ENCODE data around the gene MMP11. TPM values are rescaled to one million over a fixed set of nuclear protein-coding genes. Genes with fewer than 3 reads are reported as not detected.

Gene MMP11
- polyA plus RNA-seq, 1 of the 3 experiments (the other 2 are of a cell fraction): 64.4 TPM

GRCh38 chr22:23779083-23779482, 6.4 kb downstream of the MMP11 start:
- CTCF ChIA-PET: interaction anchor here (1.1 to 2.4 kb wide), 4 partner anchors 9 to 71 kb away, joined by 3 to 13 read pairs (median 4); no protein-coding TSS in a partner anchor

GRCh38 chr22:23779731-23780130, 7.1 kb downstream of the MMP11 start:
- H3K27me3 ChIP-seq (ENCODE audit: insufficient read depth): no peaks in the 10 kb centered on the region
- H3K9ac ChIP-seq: no peak overlapping the region
- ChIA-PET CTCF (interaction anchor here (1.1 to 2.7 kb wide), 2 partner anchors 11 to 70 kb away, joined by 3 to 10 read pairs; no protein-coding TSS in a partner anchor), POLR2A (no interaction called here)
- peaks cover 0 to 3% of the 10 kb centered on the region in 2 experiments for H3K36me3 ChIP-seq (replicated peaks in 1 of 2; ENCODE audit: control insufficient read depth in 1 of 2, insufficient read depth in 2 of 2, low read length in 1 of 2)
- peaks cover 14% of the 10 kb centered on the region for H3F3A ChIP-seq (replicated peaks; ENCODE audit: insufficient read depth)
- no peak for DNase-seq
- H3K9me3 ChIP-seq: no peaks in the 10 kb centered on the region
- peaks cover 0 to 22% of the 10 kb centered on the region in 2 experiments; a peak in 2 of 4 replicates for H3K4me1 ChIP-seq (ENCODE audit: control insufficient read depth in 1 of 2, insufficient read depth in 2 of 2, low read depth in 1 of 2, low read length in 1 of 2)
- no peak overlapping the region for H3K27ac ChIP-seq (ENCODE audit: low read depth in 2 of 2, low read length in 1 of 2)
- WGBS (ENCODE audit: low lambda C conversion rate): 91% methylated on average over 4 of the region's 5 CpGs
- H3K4me3 ChIP-seq (ENCODE audit: low read depth in 2 of 2, low read length in 1 of 2): no peak overlapping the region
- no peaks in the 10 kb centered on the region for H4K20me1 ChIP-seq (ENCODE audit: insufficient read depth)
- H3K9me2 ChIP-seq: no peaks in the 10 kb centered on the region
- no peak for TF ChIP-seq MXI1 (IDR thresholded peaks at IDR 0.05; ENCODE audit: low read depth, low read length)
- no peak for TF ChIP-seq TEAD4 (IDR thresholded peaks at IDR 0.05; ENCODE audit: borderline replicate concordance, insufficient read depth)
- no peak for TF ChIP-seq RAD21 (IDR thresholded peaks at IDR 0.05; ENCODE audit: low read length)
- no peaks in the 10 kb centered on the region for H3K79me2 ChIP-seq (ENCODE audit: insufficient read depth)
- H2AFZ ChIP-seq (ENCODE audit: low read depth): no peak overlapping the region
- no peak overlapping the region for H3K4me2 ChIP-seq

More at GRCh38 chr22:23779083-23779482, 6.4 kb downstream of the MMP11 start:
- Histone ChIP-seq H3K9me3 (no peaks in the 10 kb centered on the region), H3K79me2 (ENCODE audit: insufficient read depth) (no peaks in the 10 kb centered on the region), H4K20me1 (ENCODE audit: insufficient read depth) (no peaks in the 10 kb centered on the region), H3K27me3 (ENCODE audit: insufficient read depth) (no peaks in the 10 kb centered on the region), H3K4me3 (ENCODE audit: low read depth in 2 of 2, low read length in 1 of 2) (no peak overlapping the region), H2AFZ (ENCODE audit: low read depth) (no peak overlapping the region), H3K27ac (ENCODE audit: low read depth in 2 of 2, low read length in 1 of 2) (no peak overlapping the region), H3K36me3 (replicated peaks in 1 of 2; ENCODE audit: control insufficient read depth in 1 of 2, insufficient read depth in 2 of 2, low read length in 1 of 2) (peaks cover 0 to 3% of the 10 kb centered on the region in 2 experiments), H3F3A (replicated peaks; ENCODE audit: insufficient read depth) (peaks cover 10% of the 10 kb centered on the region), H3K9ac (no peak overlapping the region), H3K4me1 (ENCODE audit: control insufficient read depth in 1 of 2, insufficient read depth in 2 of 2, low read depth in 1 of 2, low read length in 1 of 2) (peaks cover 0 to 29% of the 10 kb centered on the region in 2 experiments; a peak in 2 of 4 replicates), H3K9me2 (no peaks in the 10 kb centered on the region), H3K4me2 (no peak overlapping the region)
- TF ChIP-seq FOXJ3 (CRISPR knock-in tag; IDR thresholded peaks at IDR 0.05) (no peak), GABPA (IDR thresholded peaks at IDR 0.05; ENCODE audit: low read depth) (no peak)
- DNase-seq: no peak
- WGBS (ENCODE audit: low lambda C conversion rate): no CpG with 5 or more reads among the region's 16 CpGs
- POLR2A ChIA-PET: no interaction called here

- H3K27ac ChIP-seq (ENCODE audit: low read depth in 2 of 2, low read length in 1 of 2): no peak overlapping the region
- no peaks in the 10 kb centered on the region for H4K20me1 ChIP-seq (ENCODE audit: insufficient read depth)
- ChIA-PET POLR2A (no interaction called here), CTCF (interaction anchor here (2.7 kb wide), 1 partner anchor 69 kb away, joined by 10 read pairs; no protein-coding TSS in a partner anchor)
- H3K4me1 ChIP-seq (ENCODE audit: control insufficient read depth in 1 of 2, insufficient read depth in 2 of 2, low read depth in 1 of 2, low read length in 1 of 2): peaks cover 0 to 19% of the 10 kb centered on the region in 2 experiments; a peak in 1 of 4 replicates
- no peak overlapping the region for H3K4me3 ChIP-seq (ENCODE audit: low read depth in 2 of 2, low read length in 1 of 2)
- peaks cover 13% of the 10 kb centered on the region for H3F3A ChIP-seq (replicated peaks; ENCODE audit: insufficient read depth)
- no peak overlapping the region for H2AFZ ChIP-seq (ENCODE audit: low read depth)
- no peak overlapping the region for H3K9ac ChIP-seq
- no peaks in the 10 kb centered on the region for H3K9me2 ChIP-seq
- H3K27me3 ChIP-seq (ENCODE audit: insufficient read depth): no peaks in the 10 kb centered on the region
- 81% methylated on average over 7 of the region's 20 CpGs for WGBS (ENCODE audit: low lambda C conversion rate)
- no peak overlapping the region for H3K4me2 ChIP-seq
- H3K9me3 ChIP-seq: no peaks in the 10 kb centered on the region
- H3K79me2 ChIP-seq (ENCODE audit: insufficient read depth): no peaks in the 10 kb centered on the region
- peaks cover 0 to 3% of the 10 kb centered on the region in 2 experiments for H3K36me3 ChIP-seq (replicated peaks in 1 of 2; ENCODE audit: control insufficient read depth in 1 of 2, insufficient read depth in 2 of 2, low read length in 1 of 2)
- no peak for TF ChIP-seq USF2 (IDR thresholded peaks at IDR 0.05; ENCODE audit: borderline replicate concordance, low read depth, low read length)
- TF ChIP-seq RFX5 (IDR thresholded peaks at IDR 0.05; ENCODE audit: low read length): no peak
- no peak for TF ChIP-seq EP300 (IDR thresholded peaks at IDR 0.05; ENCODE audit: borderline replicate concordance in 1 of 2, low read depth in 1 of 2, low read length in 1 of 2)
- no peak for TF ChIP-seq PBX3 (IDR thresholded peaks at IDR 0.05)
- no peak for TF ChIP-seq USF1 (IDR thresholded peaks at IDR 0.05; ENCODE audit: borderline replicate concordance, low read depth)
- TF ChIP-seq GATA2 (CRISPR knock-in tag; IDR thresholded peaks at IDR 0.05): no peak
- TF ChIP-seq CTCF (IDR thresholded peaks at IDR 0.05): no peak
- TF ChIP-seq RCOR1 (IDR thresholded peaks at IDR 0.05; ENCODE audit: low read length): no peak
- TF ChIP-seq NFIC (IDR thresholded peaks at IDR 0.05; ENCODE audit: borderline replicate concordance): no peak
- no peak for TF ChIP-seq RAD21 (IDR thresholded peaks at IDR 0.05; ENCODE audit: low read length)
- no peak for DNase-seq
Observed at GRCh38 chr22:23780146-23780748, 7.6 kb downstream of the MMP11 start.

All from SK-N-SH (cell line).